NCI-H510A treated with DMSO at 0.1 percent for 48 hours (cell line): Measurements from ENCODE around the gene TRAPPC3.
A peak's percentile ranks its signal among the peaks of the same experiment; 100 is the strongest.

ENCODE experiments used
- DNase-seq: peaks from one replicate; lab custom pipeline; 2025; lab: John Stamatoyannopoulos, UW

The TRAPPC3 gene

DNA sequence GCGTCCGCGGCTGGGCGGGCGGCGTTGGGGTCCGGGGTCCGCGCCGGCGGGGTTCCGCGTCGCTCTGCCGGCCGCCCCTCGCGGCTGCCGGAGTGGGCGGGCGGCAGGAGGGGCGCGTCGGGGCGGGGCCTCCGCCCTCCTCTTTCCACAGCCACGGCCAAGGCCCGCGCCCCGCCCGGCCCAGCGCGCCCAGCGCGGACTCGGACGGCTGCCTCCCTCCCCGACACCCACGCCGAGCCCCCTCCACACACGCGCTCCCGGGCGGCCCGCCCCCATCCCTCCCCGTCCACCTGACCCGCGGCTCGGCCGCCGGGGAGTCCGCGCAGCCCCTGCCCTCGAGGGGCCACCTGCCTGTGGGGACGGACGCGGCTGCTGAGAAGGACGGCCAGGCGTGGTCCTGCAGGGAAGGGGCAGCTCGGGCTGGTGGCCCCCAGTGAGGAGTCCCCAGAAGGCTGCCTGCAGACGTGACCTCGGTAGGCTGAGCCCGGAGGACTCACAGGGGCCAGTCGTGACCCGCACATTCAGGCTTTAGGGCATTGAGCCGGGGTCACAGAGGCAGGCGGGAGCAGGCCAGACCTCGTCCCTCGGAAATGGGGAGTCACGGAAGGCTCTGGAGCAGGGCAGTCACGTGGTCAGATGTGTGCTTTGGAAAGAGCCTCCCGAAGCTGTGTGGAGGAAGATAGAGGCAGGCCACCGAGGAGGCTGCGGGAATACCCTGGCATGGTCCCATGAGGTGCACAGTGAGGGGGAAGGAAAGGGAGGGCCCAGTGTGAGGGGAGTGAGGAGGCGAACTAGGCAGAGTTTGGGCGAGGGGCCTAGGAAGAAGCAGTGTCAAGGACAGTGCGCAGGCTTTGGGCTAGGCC, 23.9 kb downstream of the TRAPPC3 start, which contains the start of gene COL8A2:
Gene COL8A2 (minus strand): TSS at position 94 of the 863 bp plus-strand sequence. CDS start 24,980 bp downstream, outside the sequence.
- no peak for DNase-seq

DNA sequence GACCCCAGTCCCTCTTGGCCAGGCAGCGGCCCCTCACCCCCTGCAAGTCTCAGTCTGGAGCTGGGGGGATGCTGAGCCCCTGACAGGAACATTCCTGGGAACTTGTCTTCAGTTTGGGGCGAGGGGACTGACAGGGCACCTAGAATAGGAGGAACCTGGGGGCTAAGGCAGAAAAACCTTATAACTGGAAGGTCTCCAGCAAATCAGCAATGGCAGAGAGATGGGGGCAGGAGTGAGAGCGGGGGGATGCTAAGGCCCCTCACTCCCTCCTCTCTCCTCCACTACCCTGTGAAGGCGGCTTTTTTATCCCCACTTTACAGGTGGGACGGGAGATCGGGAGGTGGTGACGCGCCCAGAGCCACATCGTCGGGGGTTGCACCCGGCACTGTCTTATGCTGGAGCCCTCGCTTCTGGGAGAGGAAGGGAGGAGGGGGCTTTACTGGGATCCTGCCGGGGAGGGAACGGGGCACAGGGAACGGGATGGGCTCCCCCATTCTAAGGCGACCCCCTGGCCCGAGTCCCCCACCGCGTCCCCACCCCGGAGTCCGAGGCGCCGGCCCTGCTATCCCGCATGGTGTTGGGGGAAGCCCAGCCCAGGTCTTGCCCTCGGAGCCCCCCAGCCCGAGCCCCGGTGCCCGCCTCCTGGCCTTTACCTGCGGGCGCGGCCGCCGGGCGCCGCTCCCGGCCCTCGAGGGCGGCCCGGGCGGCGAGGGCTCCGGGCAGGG, 24.7 kb downstream of the TRAPPC3 start:
- no peak for DNase-seq

GRCh38 chr1:36123356-36123755, 25.9 kb downstream of the TRAPPC3 start:
- no peak for DNase-seq

DNA sequence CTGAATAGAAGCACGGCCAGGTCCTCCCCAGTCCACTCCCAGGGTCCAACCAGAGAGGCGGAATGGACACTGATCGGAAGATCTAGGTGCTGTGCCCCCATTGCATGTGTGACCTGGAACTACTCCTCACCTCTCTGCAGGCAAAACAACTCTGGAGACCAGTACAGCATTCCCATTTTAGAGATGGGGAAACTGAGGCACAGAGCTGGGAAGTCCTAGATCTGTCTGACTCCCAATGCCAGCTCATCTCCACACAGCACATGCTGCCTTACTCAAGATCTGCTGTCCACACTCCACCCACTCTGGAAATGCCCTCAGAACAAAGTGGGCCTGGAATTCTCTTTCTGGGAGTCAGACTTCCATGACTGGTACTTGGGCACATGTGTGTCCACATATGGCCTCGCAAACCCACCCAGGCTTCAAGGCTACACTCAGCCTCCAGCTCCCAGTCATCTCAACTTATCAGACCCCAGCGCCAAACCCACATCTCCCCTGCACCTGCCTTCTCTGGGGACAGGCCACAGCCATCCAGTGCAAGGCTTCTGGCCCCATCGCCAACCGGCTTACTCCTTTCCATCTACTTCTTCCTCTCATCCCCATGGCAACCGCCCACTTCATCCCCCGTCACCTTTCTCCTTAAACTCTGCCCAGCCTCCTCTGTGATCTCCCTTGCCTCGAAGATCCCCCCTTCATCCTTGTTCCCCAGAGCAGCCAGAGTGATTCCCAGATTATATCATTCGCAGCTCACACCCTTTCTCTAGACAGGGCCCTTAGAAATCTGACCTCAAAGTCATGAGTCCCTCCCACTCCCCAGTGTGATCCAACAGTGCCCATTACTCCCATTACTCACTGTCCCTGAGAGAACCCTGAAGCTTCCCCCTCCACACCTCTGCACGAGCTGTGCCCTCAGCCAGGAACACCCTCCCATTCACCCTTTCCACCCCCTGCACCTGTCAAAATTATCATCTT, 26.9 kb downstream of the TRAPPC3 start:
- no peak for DNase-seq

DNA sequence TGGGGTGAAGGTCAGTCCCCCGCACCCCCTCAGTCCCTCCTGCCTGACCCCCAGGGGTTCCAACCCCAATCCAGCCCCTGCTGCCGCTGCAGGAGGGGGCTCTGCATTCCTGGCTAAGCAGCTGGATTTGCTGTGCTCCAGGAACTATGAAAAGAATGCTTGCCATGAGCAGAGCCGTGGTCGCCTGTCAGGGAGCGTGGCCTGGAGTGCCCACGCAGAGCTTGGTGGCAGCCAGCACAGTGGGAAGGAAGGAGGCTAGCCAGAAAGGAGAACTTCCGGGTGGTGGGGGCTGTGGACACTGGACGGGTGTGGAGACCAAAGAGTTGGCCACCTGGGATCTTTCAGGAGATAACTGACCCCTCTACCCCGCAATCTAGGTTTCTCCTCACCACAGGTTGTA, 29.8 kb downstream of the TRAPPC3 start:
- no peak for DNase-seq

- DNase-seq, result no peak
Measured at GRCh38 chr1:36118447-36119204, 30.7 kb downstream of the TRAPPC3 start.

DNA sequence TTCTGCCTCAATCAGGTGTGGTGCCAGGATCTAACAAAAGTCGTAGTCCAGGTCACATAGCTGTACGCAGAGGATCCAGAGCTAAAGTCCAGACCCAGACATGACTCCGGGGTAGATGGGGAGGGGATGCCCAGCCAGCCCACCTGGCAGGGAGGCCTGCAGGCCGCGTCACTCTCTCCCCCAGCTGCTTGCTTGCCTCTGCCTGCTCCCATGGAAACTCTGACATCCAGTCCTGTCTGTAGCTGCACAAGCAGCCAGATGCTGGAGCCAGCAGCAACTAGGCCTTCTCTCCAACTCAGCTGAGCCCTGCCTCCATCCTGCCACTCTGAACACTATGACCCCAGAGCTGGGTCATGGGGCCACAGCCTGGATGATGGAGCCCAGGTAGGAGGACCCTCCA, 32.4 kb downstream of the TRAPPC3 start:
- DNase-seq, result no peak

DNA sequence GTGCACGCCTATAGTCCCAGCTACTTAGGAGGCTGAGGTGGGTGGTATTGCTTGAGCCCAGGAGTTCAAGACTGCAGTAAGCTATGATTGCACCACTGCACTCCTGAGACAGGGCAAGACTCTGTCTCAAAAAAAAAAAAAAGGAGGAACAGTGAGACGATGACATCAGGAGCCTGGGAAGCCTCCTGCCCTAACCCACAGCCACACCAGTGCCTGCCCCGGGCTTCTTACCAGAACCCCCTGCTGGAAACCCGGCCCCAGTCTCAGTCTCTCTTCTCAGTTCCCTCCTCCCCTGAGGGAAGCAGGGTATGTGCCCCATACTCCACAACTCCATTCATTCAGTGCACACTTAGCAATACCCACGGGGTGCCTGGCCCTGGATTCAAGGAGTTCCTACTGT, 33.4 kb downstream of the TRAPPC3 start:
- DNase-seq, result no peak

DNA sequence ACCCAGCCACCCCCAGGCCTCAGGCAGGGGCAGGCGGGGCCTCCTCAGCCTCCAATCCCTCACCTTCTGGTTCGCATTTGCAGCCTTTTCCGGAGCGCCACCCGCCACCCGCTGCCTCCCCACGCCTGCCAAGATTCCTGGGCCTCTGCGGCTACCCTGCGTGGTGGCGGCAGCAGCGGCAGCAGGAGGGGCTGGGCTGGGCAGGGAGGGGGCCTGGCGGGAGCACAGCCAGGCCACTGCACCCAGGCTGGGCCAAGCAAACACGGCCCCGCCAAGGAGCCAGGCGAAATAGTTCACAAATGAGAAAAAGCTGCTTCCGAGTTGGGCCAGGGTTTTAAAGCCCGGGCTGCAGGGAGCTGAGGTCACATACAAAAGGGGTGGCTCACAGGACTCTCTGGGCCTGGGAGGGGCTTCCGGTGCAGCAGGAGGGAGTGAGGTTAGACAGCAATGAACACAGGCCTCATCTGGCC, 34.1 kb downstream of the TRAPPC3 start:
- DNase-seq, result no peak

GRCh38 chr1:36114371-36114770, 34.9 kb downstream of the TRAPPC3 start:
- no peak for DNase-seq

DNA sequence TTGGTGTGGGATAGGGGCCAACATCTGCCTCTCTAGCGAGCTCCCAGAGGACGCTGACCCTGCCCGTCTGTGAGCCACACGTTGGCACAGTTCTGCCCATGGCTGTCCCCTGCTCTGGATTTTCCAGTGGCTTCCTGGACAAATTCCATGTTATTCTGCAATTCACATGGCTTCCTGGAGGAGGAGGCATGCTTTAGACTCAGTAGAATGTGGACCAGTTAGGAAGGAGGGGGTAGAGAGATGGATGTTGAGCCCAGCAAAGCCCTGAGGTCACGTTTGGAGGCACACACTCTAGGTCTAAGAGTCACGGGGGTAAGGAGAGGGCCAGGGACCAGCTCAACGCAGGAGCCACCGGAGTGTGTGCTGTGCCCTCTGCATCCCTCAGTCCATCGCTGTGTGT, 36.5 kb downstream of the TRAPPC3 start:
- no peak for DNase-seq

DNA sequence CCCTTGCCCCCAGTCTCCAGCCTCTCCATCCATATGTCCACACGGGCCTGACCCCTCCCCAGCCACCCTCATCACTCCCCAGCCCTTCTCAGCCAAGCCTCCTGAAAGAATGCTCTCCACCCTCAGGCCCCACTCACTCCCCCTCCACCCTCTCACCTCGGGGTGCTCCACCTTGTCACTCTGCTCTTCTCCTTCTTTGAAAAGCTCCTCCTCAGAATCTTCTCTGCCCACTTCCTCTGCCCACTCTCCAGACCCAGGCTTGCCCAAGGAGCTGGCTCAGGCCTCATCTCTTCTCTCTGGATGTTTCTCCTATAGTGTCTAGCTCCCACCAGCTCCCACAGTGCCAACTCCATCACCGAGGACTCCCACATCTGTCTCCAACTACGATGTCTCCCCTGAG, 38.1 kb downstream of the TRAPPC3 start:
- no peak for DNase-seq

- no peak for DNase-seq
Measured at GRCh38 chr1:36109041-36109679, 40.1 kb downstream of the TRAPPC3 start.

- DNase-seq, result no peak
Measured at GRCh38 chr1:36108314-36108713, 41.0 kb downstream of the TRAPPC3 start.

DNA sequence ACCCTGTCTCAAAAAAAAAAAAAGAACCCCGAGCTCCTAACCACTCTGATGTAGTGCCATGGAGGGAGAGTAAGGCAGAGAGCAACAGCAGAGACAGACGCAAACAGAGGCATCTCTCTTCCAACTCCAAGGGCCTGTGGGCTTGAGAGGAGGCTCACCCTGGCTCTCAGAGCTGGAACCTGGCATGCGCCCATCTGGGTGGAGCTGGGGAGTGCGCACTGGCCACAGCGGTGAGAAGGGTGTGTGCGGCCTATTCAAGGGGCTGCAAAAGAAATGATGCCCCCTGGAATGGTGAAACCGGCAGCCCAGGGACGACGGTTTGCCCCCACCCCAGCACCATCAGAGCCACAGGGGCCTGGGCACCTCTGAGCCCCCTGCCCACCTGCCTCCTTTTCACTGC, 41.9 kb downstream of the TRAPPC3 start:
- no peak for DNase-seq

GRCh38 chr1:36106269-36106668, 43.0 kb downstream of the TRAPPC3 start:
- DNase-seq, result no peak

DNA sequence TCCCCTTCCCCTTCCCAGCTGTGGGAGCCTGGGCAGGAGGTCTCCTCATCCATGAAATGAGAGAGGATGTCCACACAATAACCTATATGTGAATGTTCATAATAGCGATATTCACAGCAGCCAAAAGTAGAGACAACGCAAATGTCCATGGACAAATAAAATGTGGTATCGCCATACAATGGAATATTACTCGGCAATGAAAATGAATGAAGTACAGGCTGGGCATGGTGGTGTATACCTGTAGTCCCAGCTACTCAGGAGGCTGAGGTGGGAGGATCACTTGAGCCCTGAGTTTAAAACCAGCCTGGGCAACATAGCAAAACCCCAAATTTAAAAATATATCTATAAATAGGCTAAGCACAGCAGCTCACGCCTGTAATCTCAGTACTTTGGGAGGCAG, 47.7 kb downstream of the TRAPPC3 start:
- DNase-seq, result no peak

GRCh38 chr1:36100376-36100775, 48.9 kb downstream of the TRAPPC3 start:
- DNase-seq, result no peak

DNA sequence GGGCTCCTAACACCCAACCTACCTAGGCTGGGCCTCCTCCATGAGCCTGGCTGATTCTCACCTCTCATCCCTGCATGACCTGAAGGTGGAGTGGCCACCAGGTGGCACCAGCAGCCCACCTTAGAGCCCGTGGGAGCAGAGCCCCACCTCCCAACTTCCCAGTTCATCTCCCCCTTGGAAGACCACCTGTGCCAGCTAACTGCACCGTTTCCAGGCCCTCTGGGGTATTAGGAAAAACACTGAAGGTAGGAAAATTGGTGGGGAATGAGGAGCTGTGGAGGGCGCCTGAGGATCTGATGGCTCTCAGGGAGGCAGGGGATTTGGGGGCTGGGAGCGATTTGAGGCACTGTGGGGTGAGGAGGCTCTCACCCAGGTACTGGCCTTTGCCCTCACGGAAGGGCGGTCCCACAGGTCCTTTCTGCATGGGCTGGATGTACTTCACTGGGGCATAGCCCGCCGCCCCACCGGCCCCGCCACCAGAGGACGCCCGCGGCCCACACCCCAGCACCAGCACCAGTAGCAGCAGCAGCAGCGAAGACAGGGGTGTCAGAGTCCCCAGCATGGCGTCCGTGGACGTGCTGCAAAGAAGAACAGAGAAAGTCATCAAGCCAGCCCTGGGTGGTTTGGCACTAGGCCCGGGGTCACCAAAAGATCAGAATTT, 49.5 kb downstream of the TRAPPC3 start:
- DNase-seq, result peak; percentile 95
